Measurements from ENCODE around the gene DHRS3. TPM values are rescaled to one million over a fixed set of nuclear protein-coding genes. Genes with fewer than 3 reads are reported as not detected.

Gene DHRS3
- total and polyA plus RNA-seq, 10 of the 15 experiments (the other 5 are each of a cell fraction or from before 2014, with no cell fraction given) = 0.23 to 29.7 (median 1.2) TPM

GRCh38 chr1:12594490-12594889, 23.5 kb downstream of the DHRS3 start:
- Histone ChIP-seq H3K36me3 (ENCODE audit: control insufficient read depth in 2 of 2, insufficient read depth in 2 of 2, low read length in 1 of 2) (no peaks in the 10 kb centered on the region), H3K4me1 (ENCODE audit: control insufficient read depth, insufficient read depth, low read length) (no peaks in the 10 kb centered on the region), H4K20me1 (ENCODE audit: control insufficient read depth, insufficient read depth) (0 out of 2 replicates have a peak, but pooled peaks cover 4% of the 10 kb centered on the region), H2AFZ (ENCODE audit: control insufficient read depth, low read depth, low read length) (no peak overlapping the region), H3K4me2 (ENCODE audit: control insufficient read depth, insufficient read depth) (no peak overlapping the region), H3K9ac (ENCODE audit: control insufficient read depth, insufficient read depth, low read length) (no peak overlapping the region), H3K27ac (ENCODE audit: control insufficient read depth, insufficient read depth) (no peak overlapping the region), H3K27me3 (replicated peaks in 1 of 2; ENCODE audit: control insufficient read depth in 2 of 2, insufficient read depth in 2 of 2, low read length in 1 of 2) (peaks cover 0 to 4% of the 10 kb centered on the region in 2 experiments; a peak in 3 of 4 replicates), H3K79me2 (ENCODE audit: control insufficient read depth, insufficient read depth, low read length) (no peaks in the 10 kb centered on the region), H3K9me3 (replicated peaks; ENCODE audit: control insufficient read depth, insufficient read depth, low read length) (no peaks in the 10 kb centered on the region), H3K4me3 (no peak overlapping the region)
- WGBS (ENCODE audit: insufficient coverage, insufficient replicate concordance, low lambda C conversion rate, missing lambda C conversion rate) = 77% methylated on average over 6 of the region's 6 CpGs
- FAIRE-seq (no peak), ATAC-seq (no peak), DNase-seq (ENCODE audit: low read depth, low spot score) (no peak)
- ChIA-PET POLR2A (interaction anchor here (1.1 kb wide), 1 partner anchor 23 kb away, joined by 3 read pairs; the partner anchor contains the start of gene DHRS3), SMC1A (ENCODE audit: uncharacterized antibody, unreplicated experiment) (interaction anchor here (0.9 to 5.5 kb wide), 2 partner anchors 23 to 144 kb away, joined by 3 to 21 read pairs; partner anchors contain the start of gene DHRS3), RAD21 (ENCODE audit: unreplicated experiment) (interaction anchor here (0.8 to 2.4 kb wide), 2 partner anchors 25 to 322 kb away, joined by 3 to 17 read pairs; partner anchors contain the start of gene DHRS3), CTCF (interaction anchor here (0.8 to 1.0 kb wide), 2 partner anchors 25 to 279 kb away, joined by 3 to 4 read pairs; no protein-coding TSS in a partner anchor)
- no TSS peak for BruUV-seq (replicated peaks)
- intact Hi-C loops (cut with micrococcal nuclease; ENCODE audit: unreplicated experiment) (no loop called here), in situ Hi-C loops (cut with MboI) (no loop called here)
- no peak for TF ChIP-seq CHD2 (IDR thresholded peaks at IDR 0.05; ENCODE audit: borderline replicate concordance, low read depth, low read length)
- TF ChIP-seq HSF1 (IDR thresholded peaks at IDR 0.05; ENCODE audit: low read depth, low read length) = no peak
- no peak for TF ChIP-seq PAX8 (IDR thresholded peaks at IDR 0.05)
- TF ChIP-seq ZBTB33 (IDR thresholded peaks at IDR 0.05) = no peak
- no peak for TF ChIP-seq USF1 (IDR thresholded peaks at IDR 0.05; ENCODE audit: borderline replicate concordance, extremely low read length, insufficient read depth, low read depth, low read length)
- no peak for TF ChIP-seq SIN3A (IDR thresholded peaks at IDR 0.05; ENCODE audit: low read depth, low read length)
- TF ChIP-seq IKZF2 (IDR thresholded peaks at IDR 0.05) = no peak
- TF ChIP-seq IRF3 (IDR thresholded peaks at IDR 0.05) = no peak
- no peak for TF ChIP-seq MTA2 (IDR thresholded peaks at IDR 0.05; ENCODE audit: low read depth)
- TF ChIP-seq SUPT20H (IDR thresholded peaks at IDR 0.05; ENCODE audit: borderline replicate concordance, control insufficient read depth, low read depth, low read length) = no peak
- no peak for TF ChIP-seq MYC (IDR thresholded peaks at IDR 0.05; ENCODE audit: insufficient read depth, insufficient read length, insufficient replicate concordance, low read length, severe bottlenecking)
- TF ChIP-seq CBFB (IDR thresholded peaks at IDR 0.05; ENCODE audit: low read depth) = no peak
- TF ChIP-seq SRF (IDR thresholded peaks at IDR 0.05; ENCODE audit: low read depth in 2 of 2, low read length in 2 of 2) = no peak
